Natural killer cell (primary cell): Measurements from ENCODE around the gene USP6NL. TPM values are rescaled to one million over a fixed set of nuclear protein-coding genes. Genes with fewer than 3 reads are reported as not detected.

Source experiments
- ATAC-seq, 3 donors: fragments of 150-1000 bp in 2 of 3; fragments of 200-7000 bp in 1 of 3; cut with Tn5 transposase; 1 replicate in 1 of 3; 2 replicates in 2 of 3; pipeline ENCODE4 v1.10.0; 2021; ENCODE audit warnings: mild to moderate bottlenecking in 2 of 3, moderate library complexity in 2 of 3
- DNase-seq, 2 donors: peaks; one replicate each; pipeline versions ENCODE4 v3.0.0 to v3.0.0-alpha.2; 2013 to 2021; ENCODE audit warnings: mixed read lengths in 1 of 2
- H3K27ac ChIP-seq: one replicate; pipeline ENCODE4 v1.5.1; 2013; ENCODE audit warnings: mild to moderate bottlenecking, low read length
- H3K27me3 ChIP-seq: one replicate; pipeline ENCODE4 v1.6.1; 2013; ENCODE audit warnings: low read length; ENCODE audit not compliant: control insufficient read depth, insufficient read depth
- H3K36me3 ChIP-seq: one replicate; pipeline ENCODE4 v1.6.1; 2013; ENCODE audit warnings: low read length; ENCODE audit not compliant: control insufficient read depth, insufficient read depth
- H3K4me1 ChIP-seq: one replicate; pipeline ENCODE4 v1.6.1; 2013; ENCODE audit warnings: low read length; ENCODE audit not compliant: control insufficient read depth, insufficient read depth
- H3K4me3 ChIP-seq: one replicate; pipeline ENCODE4 v1.5.1; 2013; ENCODE audit warnings: low read length
- H3K9me3 ChIP-seq: one replicate; pipeline ENCODE4 v1.6.1; 2013; ENCODE audit warnings: low read length; ENCODE audit not compliant: control insufficient read depth, insufficient read depth
- H3K27ac Mint-ChIP-seq, 2 donors: one replicate each; pipeline ENCODE4 v1.8.0; 2022; ENCODE audit warnings: mild to moderate bottlenecking in 2 of 2, mixed read lengths in 2 of 2, moderate library complexity in 1 of 2
- H3K27me3 Mint-ChIP-seq, 2 donors: one replicate each; pipeline ENCODE4 v1.8.0; 2022; ENCODE audit warnings: low read depth in 2 of 2, mixed read lengths in 2 of 2
- H3K36me3 Mint-ChIP-seq: one replicate; pipeline ENCODE4 v1.8.0; 2022; ENCODE audit warnings: mixed read lengths
- H3K4me1 Mint-ChIP-seq, 2 donors: one replicate each; pipeline ENCODE4 v1.8.0; 2022; ENCODE audit warnings: mixed read lengths in 2 of 2
- H3K4me3 Mint-ChIP-seq: one replicate; pipeline ENCODE4 v1.8.0; 2022; ENCODE audit warnings: mild to moderate bottlenecking, moderate library complexity, mixed read lengths
- H3K9me3 Mint-ChIP-seq, 2 donors: one replicate each; pipeline ENCODE4 v1.8.0; 2022; ENCODE audit warnings: mixed read lengths in 2 of 2
- CTCF ChIP-seq: fragments of 200-600 bp; IDR thresholded peaks from one replicate; pipeline ENCODE4 v1.8.0; 2022; ENCODE audit warnings: antibody characterized with exemption
- WGBS: methylation state at CpG from one replicate; pipeline ENCODE4 v1.1.7; 2013; ENCODE audit warnings: missing lambda C conversion rate; ENCODE audit not compliant: insufficient coverage; 5-methylcytosine and 5-hydroxymethylcytosine counted together
- intact Hi-C: fragments of 100-400 bp; cut with micrococcal nuclease; formaldehyde crosslinking; loops from one replicate; pipeline ENCODE4 v1.14.2; 2022
- total RNA-seq, 4 donors: library from RNA; stranded (reverse); fragments of 120-200 nt in 1 of 4; gene quantifications; one replicate each; pipeline versions ENCODE4 v1.2.3 to v1.2.4, GENCODE V29; 2013 to 2022

USP6NL gene
- total RNA-seq, 3 donors from 2014 or later (not counting 1 experiment from before 2014, with no cell fraction given), result 2.3 to 3.7 (median 2.5) TPM

- DNase-seq (no peak), ATAC-seq (no peak)
- Mint-ChIP-seq H3K9me3 (no peaks in the 10 kb centered on the region), H3K4me1 (no peaks in the 10 kb centered on the region), H3K27me3 (no peaks in the 10 kb centered on the region), H3K27ac (no peak overlapping the region), H3K4me3 (no peak overlapping the region), H3K36me3 (no peaks in the 10 kb centered on the region)
- TF ChIP-seq CTCF, result no peak
- WGBS, result 95% methylated on average over 4 of the region's 4 CpGs
- Histone ChIP-seq H3K27me3 (no peaks in the 10 kb centered on the region), H3K36me3 (no peaks in the 10 kb centered on the region), H3K4me3 (no peak overlapping the region), H3K4me1 (no peaks in the 10 kb centered on the region), H3K9me3 (no peaks in the 10 kb centered on the region), H3K27ac (no peak overlapping the region)
- intact Hi-C loops, result no loop called here
These were observed 97.7 kb downstream of the USP6NL start for GRCh38 chr10:11513727-11514126.

- ATAC-seq (no peak), DNase-seq (no peak)
- H3K4me1 ChIP-seq, result no peaks in the 10 kb centered on the region
- no peaks in the 10 kb centered on the region for H3K9me3 ChIP-seq
- Mint-ChIP-seq H3K9me3 (no peaks in the 10 kb centered on the region), H3K4me1 (no peaks in the 10 kb centered on the region), H3K27ac (no peak overlapping the region), H3K36me3 (no peaks in the 10 kb centered on the region), H3K4me3 (no peak overlapping the region), H3K27me3 (no peaks in the 10 kb centered on the region)
- no peak for TF ChIP-seq CTCF
- WGBS, result 86% methylated on average over 3 of the region's 3 CpGs
- H3K36me3 ChIP-seq, result no peaks in the 10 kb centered on the region
- H3K27ac ChIP-seq, result no peak overlapping the region
- intact Hi-C loops, result no loop called here
- no peak overlapping the region for H3K4me3 ChIP-seq
- H3K27me3 ChIP-seq, result no peaks in the 10 kb centered on the region
These were observed 98.9 kb downstream of the USP6NL start for GRCh38 chr10:11512596-11512995.

GRCh38 chr10:11511321-11511720 lies 100.1 kb downstream of the USP6NL start:
- no peak overlapping the region for H3K4me3 Mint-ChIP-seq
- no peaks in the 10 kb centered on the region for H3K9me3 ChIP-seq
- H3K27ac ChIP-seq, result no peak overlapping the region
- intact Hi-C loops, result no loop called here
- no peaks in the 10 kb centered on the region for H3K4me1 ChIP-seq
- no peaks in the 10 kb centered on the region for H3K36me3 Mint-ChIP-seq
- no peaks in the 10 kb centered on the region for H3K36me3 ChIP-seq
- TF ChIP-seq CTCF, result no peak
- no peak overlapping the region for H3K4me3 ChIP-seq
- H3K9me3 Mint-ChIP-seq, result no peaks in the 10 kb centered on the region
- H3K27me3 ChIP-seq, result no peaks in the 10 kb centered on the region
- DNase-seq (no peak), ATAC-seq (no peak)
- no peak overlapping the region for H3K27ac Mint-ChIP-seq
- no peaks in the 10 kb centered on the region for H3K27me3 Mint-ChIP-seq
- H3K4me1 Mint-ChIP-seq, result no peaks in the 10 kb centered on the region

- ATAC-seq (no peak), DNase-seq (no peak)
- H3K4me3 Mint-ChIP-seq, result no peak overlapping the region
- no peak for TF ChIP-seq CTCF
- no peak overlapping the region for H3K27ac Mint-ChIP-seq
- no peaks in the 10 kb centered on the region for H3K36me3 ChIP-seq
- no peaks in the 10 kb centered on the region for H3K27me3 ChIP-seq
- H3K9me3 ChIP-seq, result no peaks in the 10 kb centered on the region
- no peak overlapping the region for H3K4me3 ChIP-seq
- H3K27me3 Mint-ChIP-seq, result no peaks in the 10 kb centered on the region
- H3K4me1 ChIP-seq, result no peaks in the 10 kb centered on the region
- intact Hi-C loops, result no loop called here
- H3K36me3 Mint-ChIP-seq, result no peaks in the 10 kb centered on the region
- H3K9me3 Mint-ChIP-seq, result no peaks in the 10 kb centered on the region
- no peak overlapping the region for H3K27ac ChIP-seq
- WGBS, result 88% methylated on average over 3 of the region's 3 CpGs
- H3K4me1 Mint-ChIP-seq, result no peaks in the 10 kb centered on the region
These were observed 100.7 kb downstream of the USP6NL start for GRCh38 chr10:11510736-11511135.
